Heart right ventricle (tissue), 16 donors: ENCODE data around the gene KRTAP1-5. TPM values are rescaled to one million over a fixed set of nuclear protein-coding genes. Genes with fewer than 3 reads are reported as not detected.

Experiments
- ATAC-seq, 8 donors: fragments of 200-7000 bp; cut with Tn5 transposase; one replicate each; pipeline ENCODE4 v1.9.1; 2020; ENCODE audit warnings: mild to moderate bottlenecking in 8 of 8, moderate library complexity in 8 of 8, moderate number of reproducible peaks in 1 of 8
- DNase-seq, 2 donors: peaks; one replicate each; pipeline ENCODE4 v3.0.0-alpha.2; 2020
- H3K27ac ChIP-seq, 10 donors: fragments of 200-600 bp; sonication (generic) in 2 of 10; one replicate each; pipeline versions ENCODE4 v1.5.0 to v1.8.0; 2020 to 2022; ENCODE audit warnings: mild to moderate bottlenecking in 3 of 10
- H3K27me3 ChIP-seq, 7 donors: fragments of 200-600 bp; one replicate each; pipeline ENCODE4 v1.8.0; 2021 to 2022; ENCODE audit warnings: mild to moderate bottlenecking in 2 of 7
- H3K36me3 ChIP-seq, 9 donors: fragments of 200-600 bp; sonication (generic) in 1 of 9; one replicate each; pipeline versions ENCODE4 v1.5.0 to v1.8.0; 2020 to 2022; ENCODE audit warnings: mild to moderate bottlenecking in 2 of 9
- H3K4me1 ChIP-seq, 9 donors: fragments of 200-600 bp; sonication (generic) in 1 of 9; one replicate each; pipeline versions ENCODE4 v1.5.0 to v1.8.0; 2020 to 2022; ENCODE audit warnings: mild to moderate bottlenecking in 4 of 9
- H3K4me3 ChIP-seq, 10 donors: fragments of 200-600 bp; sonication (generic) in 2 of 10; one replicate each; pipeline versions ENCODE4 v1.5.0 to v1.8.0; 2020 to 2022; ENCODE audit warnings: mild to moderate bottlenecking in 7 of 10, moderate library complexity in 2 of 10
- H3K9me3 ChIP-seq, 11 donors: fragments of 200-600 bp in 10 of 11; sonication (generic) in 2 of 11; one replicate each; pipeline versions ENCODE4 v1.5.0 to v1.8.0; 2013 to 2022; ENCODE audit warnings: mild to moderate bottlenecking in 2 of 11, control low read depth in 1 of 11, moderate library complexity in 1 of 11
- WGBS, 2 donors: extraction: QIAGEN DNeasy Blood & Tissue Kit; methylation state at CpG; one replicate each; pipeline ENCODE4 v1.1.7; 2013; ENCODE audit warnings: inconsistent platforms in 1 of 2; 5-methylcytosine and 5-hydroxymethylcytosine counted together
- intact Hi-C, 10 donors: fragments of 100-400 bp; cut with DNase I; formaldehyde crosslinking; loops; one replicate each; pipeline versions ENCODE4 v1.11.1 to v1.14.2; 2022
- polyA plus RNA-seq, 2 donors: library from polyadenylated mRNA; stranded (reverse); fragments of 200-250 nt; gene quantifications; one replicate each; pipeline ENCODE4 v1.2.3, GENCODE V29; 2013
- total RNA-seq, 10 donors: library from RNA; stranded (reverse); fragmentation: NEBNext Ultra II Directional in 3 of 10; extraction: Animal tissue kit (Norgen Biotek cat#: 25700) in 3 of 10; gene quantifications; one replicate each; pipeline versions ENCODE4 v1.2.1 to v1.2.4, GENCODE V29; 2021 to 2023
- TF ChIP-seq, protein P1 (sequence below), 9 donors: fragments of 200-600 bp; sonication (generic) in 2 of 9; IDR thresholded peaks; one replicate each; pipeline versions ENCODE4 v1.5.0 to v1.8.0; 2021 to 2022; ENCODE audit warnings: antibody characterized with exemption in 9 of 9, mild to moderate bottlenecking in 5 of 9, moderate library complexity in 1 of 9
- donor health status: Arrhythmogenic right ventricular cardiomyopathy.
- donor health status: ischemic (EF 13 %, LVEDD 7.1; RV severe dilation, severe dysfunction).
- donor health status: healthy with polysubstance abuse.
- donor health status: DM: no; HTN: yes; CAD: no.
- donor health status: DM: no; HTN: no; CAD: no.
- donor health status: ischemic (EF 25% LVEDD 6.9; RV normal size, moderate dysfunction).
- donor health status: ischemic (EF 25% LVEDD 5.7; RV mildly dilated, moderate dysfunction).
- donor health status: healthy.
- donor health status: DM: yes; HTN: yes; CAD: no.
- donor health status: Ischemic cardiomyopathy.
- donor health status: ischemic (EF 35%, LVEDD 5.7; RV mildly dilated, moderate dysfunction).
- donor health status: nonischemic (EF 11% LVEDD 7.7; RV severe dilation, severe dysfunction).
- donor health status: DM: yes; HTN: yes; CAD: no.
- donor health status: PGD.
- donor health status: ischemic (EF 29% LVEDD 5.4; RV normal size, mild dysfunction).
- donor health status: nonischemic (EF 23%, LVEDD 6.1; RV moderate dilation, normal function).

Gene KRTAP1-5
- total and polyA plus RNA-seq, 12 donors: not detected

- no peak for ATAC-seq
- 94 to 95% methylated on average over 3 of the region's 3 CpGs for WGBS, 2 donors
These were observed 7.6 kb downstream of the KRTAP1-5 start for GRCh38 chr17:41019415-41019814.

DNA sequence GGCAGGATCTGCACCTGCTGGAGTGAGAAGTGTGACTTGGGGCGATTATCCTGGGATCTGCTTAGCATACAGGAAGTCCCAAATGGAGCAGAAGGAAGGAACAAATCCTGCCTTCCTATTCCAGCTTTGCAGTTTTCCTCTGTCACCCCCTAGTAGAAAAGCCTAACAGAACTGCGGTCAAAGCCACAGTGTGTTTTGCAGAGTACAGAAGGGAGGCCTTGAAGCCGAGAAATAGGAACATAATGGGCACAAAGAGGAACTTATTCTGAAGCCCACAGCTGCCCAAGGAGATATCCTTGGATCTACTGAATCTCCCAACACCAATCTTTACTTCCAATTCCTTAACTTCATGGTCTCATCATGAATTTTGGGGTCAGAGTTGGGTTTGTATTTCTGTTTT is 8.5 kb downstream of the KRTAP1-5 start:
- H3K4me3 ChIP-seq: no peak overlapping the region
- no peak for ATAC-seq
- no peak for DNase-seq
- peaks cover 0 to 2% (median 0%) of the 10 kb centered on the region in 9 donors for H3K4me1 ChIP-seq
- H3K9me3 ChIP-seq: peaks cover 0 to 10% (median 0%) of the 10 kb centered on the region in 11 donors
- peaks cover 0 to 7% (median 0%) of the 10 kb centered on the region in 7 donors for H3K27me3 ChIP-seq
- TF ChIP-seq, protein P1, sequence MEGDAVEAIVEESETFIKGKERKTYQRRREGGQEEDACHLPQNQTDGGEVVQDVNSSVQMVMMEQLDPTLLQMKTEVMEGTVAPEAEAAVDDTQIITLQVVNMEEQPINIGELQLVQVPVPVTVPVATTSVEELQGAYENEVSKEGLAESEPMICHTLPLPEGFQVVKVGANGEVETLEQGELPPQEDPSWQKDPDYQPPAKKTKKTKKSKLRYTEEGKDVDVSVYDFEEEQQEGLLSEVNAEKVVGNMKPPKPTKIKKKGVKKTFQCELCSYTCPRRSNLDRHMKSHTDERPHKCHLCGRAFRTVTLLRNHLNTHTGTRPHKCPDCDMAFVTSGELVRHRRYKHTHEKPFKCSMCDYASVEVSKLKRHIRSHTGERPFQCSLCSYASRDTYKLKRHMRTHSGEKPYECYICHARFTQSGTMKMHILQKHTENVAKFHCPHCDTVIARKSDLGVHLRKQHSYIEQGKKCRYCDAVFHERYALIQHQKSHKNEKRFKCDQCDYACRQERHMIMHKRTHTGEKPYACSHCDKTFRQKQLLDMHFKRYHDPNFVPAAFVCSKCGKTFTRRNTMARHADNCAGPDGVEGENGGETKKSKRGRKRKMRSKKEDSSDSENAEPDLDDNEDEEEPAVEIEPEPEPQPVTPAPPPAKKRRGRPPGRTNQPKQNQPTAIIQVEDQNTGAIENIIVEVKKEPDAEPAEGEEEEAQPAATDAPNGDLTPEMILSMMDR (IDR thresholded peaks at IDR 0.05): no peak
- no peak overlapping the region for H3K27ac ChIP-seq
- WGBS, 2 donors: 72 to 73% methylated on average over 3 of the region's 3 CpGs
- intact Hi-C loops: no loop called here
- no peaks in the 10 kb centered on the region for H3K36me3 ChIP-seq

More at GRCh38 chr17:41019415-41019814, 7.6 kb downstream of the KRTAP1-5 start:
- no peak for DNase-seq
- peaks cover 0 to 10% (median 0%) of the 10 kb centered on the region in 11 donors for H3K9me3 ChIP-seq
- H3K36me3 ChIP-seq: no peaks in the 10 kb centered on the region
- H3K27me3 ChIP-seq: peaks cover 0 to 7% (median 0%) of the 10 kb centered on the region in 7 donors
- H3K4me1 ChIP-seq: no peaks in the 10 kb centered on the region
- TF ChIP-seq, protein P1 (IDR thresholded peaks at IDR 0.05): no peak
- H3K4me3 ChIP-seq: no peak overlapping the region
- intact Hi-C loops: no loop called here
- H3K27ac ChIP-seq: no peak overlapping the region

- H3K27me3 ChIP-seq: peaks cover 0 to 7% (median 0%) of the 10 kb centered on the region in 7 donors
- WGBS, 2 donors: 78 to 83% methylated on average over 13 of the region's 13 CpGs
- no peak for ATAC-seq
- H3K4me1 ChIP-seq: peaks cover 0 to 5% (median 0%) of the 10 kb centered on the region in 9 donors
- no peak overlapping the region for H3K4me3 ChIP-seq
- no peak for DNase-seq
- no peaks in the 10 kb centered on the region for H3K36me3 ChIP-seq
- H3K9me3 ChIP-seq: peaks cover 0 to 8% (median 0%) of the 10 kb centered on the region in 11 donors
- intact Hi-C loops: no loop called here
- TF ChIP-seq, protein P1 (IDR thresholded peaks at IDR 0.05): no peak
- H3K27ac ChIP-seq: no peak overlapping the region
These were observed 10.3 kb downstream of the KRTAP1-5 start for GRCh38 chr17:41016578-41017215.

- Histone ChIP-seq H3K9me3 (no peaks in the 10 kb centered on the region), H3K36me3 (no peaks in the 10 kb centered on the region), H3K4me1 (peaks cover 0 to 5% (median 0%) of the 10 kb centered on the region in 9 donors), H3K4me3 (no peak overlapping the region), H3K27ac (no peak overlapping the region), H3K27me3 (peaks cover 0 to 7% (median 0%) of the 10 kb centered on the region in 7 donors)
- no peak for ATAC-seq
- intact Hi-C loops: no loop called here
- no peak for DNase-seq
- WGBS, 2 donors: 70% methylated on average over 7 of the region's 7 CpGs
- TF ChIP-seq, protein P1 (IDR thresholded peaks at IDR 0.05): no peak
These were observed 11.6 kb downstream of the KRTAP1-5 start for GRCh38 chr17:41015454-41015853.
